HG03520 (cell line): ENCODE data around the gene ZBTB21.
"Not testable (repeated sequence)": the region's sequence is repeated elsewhere in the genome, so short reads cannot be mapped to it uniquely, and the experiment has no call there.

ENCODE experiments used
- ATAC-seq: cut with Tn5 transposase; IDR thresholded peaks from one replicate; pipeline ENCODE4 v1.9.1; 2021; ENCODE audit warnings: mild to moderate bottlenecking, moderate library complexity; ENCODE audit not compliant: unreplicated experiment

Gene ZBTB21

GRCh38 chr21:41971891-41972290, 38.3 kb downstream of the ZBTB21 start:
- ATAC-seq, result no peak

GRCh38 chr21:41970751-41971653, 39.2 kb downstream of the ZBTB21 start:
- ATAC-seq, result no peak

DNA sequence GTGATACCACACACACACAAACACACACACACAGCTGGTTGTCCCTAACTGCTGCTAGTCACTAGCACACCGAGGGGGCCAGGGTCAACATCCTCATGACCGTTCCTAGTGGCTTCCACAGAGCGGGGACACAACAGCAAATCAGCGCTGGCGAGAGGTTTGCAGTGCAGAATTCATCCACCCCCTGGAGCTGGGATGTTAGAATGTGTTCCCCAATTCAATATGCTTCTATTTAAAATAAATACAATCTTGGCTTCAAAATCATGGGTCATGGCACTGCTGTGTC, 40.1 kb downstream of the ZBTB21 start:
- ATAC-seq, result no peak

- no peak for ATAC-seq
Measured at GRCh38 chr21:41967708-41968107, 42.5 kb downstream of the ZBTB21 start.

- ATAC-seq, result no peak
Measured at GRCh38 chr21:41966872-41967621, 43.1 kb downstream of the ZBTB21 start.

GRCh38 chr21:41966041-41966833, 43.9 kb downstream of the ZBTB21 start:
- ATAC-seq, result no peak

GRCh38 chr21:41965461-41966013, 44.6 kb downstream of the ZBTB21 start:
- ATAC-seq, result no peak

DNA sequence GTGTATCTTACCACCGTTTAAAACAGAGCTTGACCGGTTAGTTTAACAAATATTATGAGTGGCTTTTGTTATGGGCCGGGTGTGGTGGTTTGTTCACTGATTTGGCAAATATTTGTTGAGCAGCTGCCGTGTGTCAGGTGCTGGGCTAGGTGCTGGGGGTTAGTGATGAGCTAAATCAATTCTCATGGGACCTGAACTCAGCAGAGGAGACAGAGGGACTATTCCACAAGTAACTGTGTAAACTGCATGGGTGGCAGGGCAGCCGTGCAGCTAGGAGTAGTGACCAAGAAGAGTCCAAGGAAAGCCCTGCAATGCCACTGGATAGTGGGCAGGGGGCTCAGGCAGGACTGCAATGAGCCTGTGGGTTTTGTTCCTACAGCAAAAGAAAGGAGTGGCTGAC, 45.1 kb downstream of the ZBTB21 start:
- ATAC-seq, result no peak

DNA sequence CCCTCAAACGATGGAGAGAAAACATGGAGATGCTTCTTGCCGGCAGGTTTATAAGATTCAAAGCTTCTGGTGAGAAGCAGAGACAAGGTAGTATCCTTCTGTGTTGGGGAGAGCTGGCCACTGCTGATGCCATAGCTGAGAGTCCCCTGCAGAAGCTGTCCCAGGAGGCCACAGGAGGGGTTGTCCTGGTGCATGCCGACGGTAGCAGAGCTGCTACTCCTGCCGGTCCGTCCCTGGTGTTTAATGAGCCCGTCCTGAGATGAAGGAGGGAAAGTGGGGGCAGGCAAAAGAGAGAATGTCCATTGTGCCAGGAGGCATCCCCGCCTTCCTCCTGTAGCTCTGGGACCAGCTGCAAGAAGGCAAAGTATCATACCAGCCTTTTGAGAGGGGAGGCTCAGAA, 46.0 kb downstream of the ZBTB21 start:
- no peak for ATAC-seq

GRCh38 chr21:41962425-41962966, 47.7 kb downstream of the ZBTB21 start:
- ATAC-seq, result no peak

DNA sequence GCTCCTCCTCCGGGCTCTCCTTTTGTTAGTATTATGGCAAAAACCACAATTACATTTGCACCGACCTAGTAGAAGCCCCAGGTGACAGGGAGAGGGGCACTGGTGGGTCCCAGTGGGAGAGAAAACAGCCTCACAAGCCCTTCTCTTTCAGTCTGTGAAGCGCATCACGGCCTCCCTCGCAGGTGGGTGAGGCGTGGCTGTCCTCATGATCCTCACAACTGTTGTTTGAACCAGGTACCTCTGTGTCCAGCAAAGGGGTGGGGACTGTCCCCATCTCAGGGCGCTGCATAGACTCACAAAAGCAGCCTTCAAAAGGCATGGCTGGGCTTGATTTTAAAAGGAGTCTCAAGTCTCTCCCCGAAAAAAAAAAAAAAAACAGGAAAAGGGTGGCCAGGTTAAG, 48.4 kb downstream of the ZBTB21 start:
- no peak for ATAC-seq

DNA sequence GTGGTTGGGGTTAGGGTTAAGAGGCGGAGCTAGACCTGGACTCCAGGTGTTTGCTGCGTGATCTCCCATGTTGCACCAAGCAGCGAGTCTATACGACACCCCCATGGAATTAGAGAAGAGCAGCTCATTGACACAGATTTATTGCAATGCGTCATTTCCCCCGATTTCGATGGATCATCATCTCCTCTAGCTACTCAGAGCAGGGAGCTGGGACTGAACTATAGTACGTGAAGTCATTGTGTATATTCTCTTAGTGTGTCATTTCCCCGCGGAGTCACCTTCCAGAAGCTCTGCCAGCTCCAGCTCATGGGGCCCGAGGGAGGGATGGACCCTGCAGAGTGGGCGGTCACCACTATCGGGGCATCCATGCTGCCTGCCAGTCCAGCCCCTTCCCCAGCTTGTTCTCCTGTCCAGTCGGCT, 48.9 kb downstream of the ZBTB21 start:
- no peak for ATAC-seq

DNA sequence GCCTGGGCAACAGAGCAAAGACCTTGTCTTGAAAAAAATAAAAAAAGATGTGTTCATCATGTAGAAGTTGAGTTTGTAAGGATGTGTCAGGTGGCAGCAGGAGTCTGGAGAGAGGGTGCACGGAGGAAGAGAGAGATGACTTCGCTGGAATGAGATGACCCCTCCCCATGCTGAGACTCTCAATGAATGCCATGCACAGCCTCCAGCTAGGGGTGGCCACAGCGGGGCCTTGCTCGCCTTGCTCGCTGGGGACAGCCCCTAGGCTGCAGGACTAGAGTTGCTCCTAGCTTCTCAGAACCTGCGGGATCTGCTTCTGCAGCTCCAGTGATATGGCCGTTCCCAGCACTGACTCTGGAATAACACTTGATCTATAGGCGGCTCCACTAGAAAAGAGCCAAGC, 49.8 kb downstream of the ZBTB21 start:
- ATAC-seq, result no peak

- not testable (repeated sequence) for ATAC-seq
Measured at GRCh38 chr21:41959697-41960096, 50.5 kb downstream of the ZBTB21 start.

GRCh38 chr21:41958886-41959563, 51.1 kb downstream of the ZBTB21 start:
- no peak for ATAC-seq

- ATAC-seq, result no peak
Measured at GRCh38 chr21:41957991-41958766, 52.0 kb downstream of the ZBTB21 start.

DNA sequence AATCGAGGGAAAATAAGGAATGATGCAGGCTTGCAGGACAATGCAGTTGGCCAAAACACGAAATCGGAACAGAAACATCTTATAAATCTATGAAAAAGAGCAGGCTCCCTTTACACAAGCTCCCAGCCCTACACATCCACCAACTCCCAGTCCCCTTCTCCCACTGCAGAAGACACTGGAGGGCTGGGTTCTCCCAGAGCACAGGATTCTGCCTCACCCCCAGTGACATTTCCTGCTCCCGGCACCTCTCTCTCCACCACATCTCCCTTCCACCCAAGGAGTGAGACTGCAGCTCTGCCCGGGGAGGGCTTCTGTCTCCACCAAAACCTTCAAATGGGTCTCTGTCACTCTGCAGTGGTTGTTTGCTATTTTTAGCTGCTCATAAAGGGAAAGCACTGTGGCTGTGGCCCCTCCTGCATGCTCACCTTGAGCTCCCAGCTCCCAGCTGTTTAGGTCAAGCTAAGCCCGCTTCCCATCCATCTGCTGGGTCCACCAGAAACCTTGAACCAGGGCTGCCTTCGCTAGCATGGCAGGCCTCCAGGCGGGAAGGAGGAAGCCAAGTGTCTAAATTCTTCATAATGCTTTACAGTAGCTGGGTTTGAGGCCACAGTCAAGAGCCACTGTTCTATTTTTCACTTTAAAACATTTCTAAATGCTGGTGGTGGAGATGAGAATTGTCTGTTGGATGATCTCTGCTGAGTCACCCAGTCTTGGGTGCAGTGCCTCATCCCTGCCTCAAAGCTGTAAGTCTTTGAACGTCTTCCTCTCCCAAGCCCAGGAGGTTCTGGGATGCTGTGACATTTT, 53.0 kb downstream of the ZBTB21 start:
- ATAC-seq, result no peak

DNA sequence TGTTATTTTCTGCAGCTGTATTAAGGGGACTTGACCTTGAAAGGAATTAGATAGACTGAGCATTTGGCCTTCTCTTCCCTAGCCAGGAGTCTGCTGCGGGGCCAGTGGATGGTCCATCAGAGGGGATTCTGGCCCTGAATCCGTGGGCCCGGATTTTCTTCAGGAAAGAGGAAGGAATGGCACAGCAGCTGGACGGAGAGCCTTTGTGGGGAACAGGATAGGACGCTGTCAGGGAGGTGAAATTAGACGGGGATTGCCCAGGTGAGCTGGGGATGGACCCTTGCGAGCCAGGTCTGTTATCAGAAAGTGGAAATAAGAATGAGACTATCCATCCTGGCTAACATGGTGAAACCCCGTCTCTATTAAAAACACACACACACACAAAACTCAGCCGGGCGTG, 54.6 kb downstream of the ZBTB21 start:
- no peak for ATAC-seq
